IMR-90 (cell line): ENCODE data around the gene ATP10A. TPM values are rescaled to one million over a fixed set of nuclear protein-coding genes. Genes with fewer than 3 reads are reported as not detected.
A peak's percentile ranks its signal among the peaks of the same experiment; 100 is the strongest.

ENCODE experiments used
- ATAC-seq: fragments of 200-7000 bp; cut with Tn5 transposase; 2 replicates; pipeline ENCODE4 v1.9.1; 2020; ENCODE audit warnings: low read depth, mild to moderate bottlenecking, moderate library complexity
- BruUV-seq: library from RNA; stranded (reverse); fragments of 400-500 nt; replicated peaks from 2 replicates; lab custom pipeline; 2021; lab: Mats Ljungman, UMichigan
- CTCF ChIA-PET: fragments of 300-600 bp; formaldehyde crosslinking; extraction: SDS; loops from one replicate; lab custom pipeline; 2021; ENCODE audit warnings: antibody characterized with exemption; lab: Yijun Ruan, JAX
- POLR2A ChIA-PET: fragments of 300-600 bp; sonication (Branson Sonifier 250); formaldehyde crosslinking; loops from one replicate; lab custom pipeline; 2022; ENCODE audit warnings: antibody characterized with exemption; ENCODE audit not compliant: unreplicated experiment; lab: Charles Lee
- DNase-seq: peaks from one replicate; pipeline ENCODE4 v3.0.0; 2013
- H2AFZ ChIP-seq: replicated peaks from 2 replicates; pipeline ENCODE3; 2013; ENCODE audit warnings: low read length, mild to moderate bottlenecking; ENCODE audit not compliant: poor library complexity
- H2AK5ac ChIP-seq: 2 replicates; pipeline ENCODE4 v1.6.1; 2013; ENCODE audit warnings: low read depth, low read length, inconsistent platforms
- H2AK9ac ChIP-seq: replicated peaks from 2 replicates; pipeline ENCODE3; 2013; ENCODE audit warnings: mild to moderate bottlenecking, low read depth, low read length, moderate library complexity; ENCODE audit not compliant: poor library complexity
- H2BK120ac ChIP-seq: 2 replicates; pipeline ENCODE4 v1.6.1; 2013; ENCODE audit warnings: low read depth, low read length, inconsistent platforms
- H2BK15ac ChIP-seq: 3 replicates; pipeline ENCODE4 v1.6.1; 2013; ENCODE audit warnings: low read depth, low read length, inconsistent platforms
- H2BK20ac ChIP-seq: 2 replicates; pipeline ENCODE4 v1.6.1; 2013; ENCODE audit warnings: low read depth, mild to moderate bottlenecking, inconsistent platforms, low read length, moderate library complexity
- H2BK5ac ChIP-seq: 2 replicates; pipeline ENCODE4 v1.6.1; 2013; ENCODE audit warnings: mild to moderate bottlenecking, low read depth, low read length, inconsistent platforms; ENCODE audit not compliant: poor library complexity, severe bottlenecking
- H3K14ac ChIP-seq: replicated peaks from 2 replicates; pipeline ENCODE4 v1.6.1; 2013; ENCODE audit warnings: low read depth, low read length, inconsistent platforms
- H3K18ac ChIP-seq: 2 replicates; pipeline ENCODE4 v1.6.1; 2013; ENCODE audit warnings: low read depth, low read length, control low read depth
- H3K23ac ChIP-seq: 2 replicates; pipeline ENCODE4 v1.6.1; 2013; ENCODE audit warnings: low read depth, low read length, inconsistent platforms
- H3K27ac ChIP-seq: 2 replicates; pipeline ENCODE4 v1.5.1; 2013; ENCODE audit warnings: mild to moderate bottlenecking, control low read depth, low read length; ENCODE audit not compliant: insufficient read depth
- H3K27me3 ChIP-seq: 2 replicates; pipeline ENCODE4 v1.6.1; 2013; ENCODE audit warnings: low read length; ENCODE audit not compliant: control insufficient read depth, insufficient read depth
- H3K36me3 ChIP-seq: 2 replicates; pipeline ENCODE4 v1.6.1; 2013; ENCODE audit warnings: low read length, mixed read lengths; ENCODE audit not compliant: control insufficient read depth, insufficient read depth
- H3K4ac ChIP-seq: 2 replicates; pipeline ENCODE4 v1.6.1; 2013; ENCODE audit warnings: low read depth, low read length, inconsistent platforms
- H3K4me1 ChIP-seq: 2 replicates; pipeline ENCODE4 v1.6.1; 2013; ENCODE audit warnings: low read length, mixed read lengths; ENCODE audit not compliant: control insufficient read depth, insufficient read depth
- H3K4me2 ChIP-seq: 2 replicates; pipeline ENCODE4 v1.6.1; 2013; ENCODE audit warnings: low read depth, mild to moderate bottlenecking, control low read depth, low read length, moderate library complexity
- H3K4me3 ChIP-seq: 2 replicates; pipeline ENCODE4 v1.5.1; 2013; ENCODE audit warnings: low read depth, mild to moderate bottlenecking, control low read depth, low read length, moderate library complexity; ENCODE audit not compliant: insufficient read depth
- H3K56ac ChIP-seq: 2 replicates; pipeline ENCODE4 v1.6.1; 2013; ENCODE audit warnings: low read length, inconsistent platforms; ENCODE audit not compliant: insufficient read depth; ENCODE audit errors: extremely low read depth
- H3K79me1 ChIP-seq, 2 experiments: 2 replicates each; pipeline ENCODE4 v1.6.1; 2013; ENCODE audit warnings: low read length in 2 of 2, inconsistent platforms in 1 of 2, low read depth in 1 of 2
- H3K9ac ChIP-seq: 2 replicates; pipeline ENCODE4 v1.6.1; 2013; ENCODE audit warnings: low read depth, low read length, control low read depth
- H3K9me1 ChIP-seq: 2 replicates; pipeline ENCODE4 v1.6.1; 2013; ENCODE audit warnings: low read length, inconsistent platforms; ENCODE audit not compliant: insufficient read depth
- H3K9me3 ChIP-seq: 2 replicates; pipeline ENCODE4 v1.6.1; 2013; ENCODE audit warnings: low read length; ENCODE audit not compliant: control insufficient read depth, insufficient read depth
- H4K20me1 ChIP-seq: 2 replicates; pipeline ENCODE4 v1.6.1; 2013; ENCODE audit warnings: low read length, inconsistent platforms; ENCODE audit not compliant: insufficient read depth
- H4K5ac ChIP-seq: 2 replicates; pipeline ENCODE4 v1.6.1; 2013; ENCODE audit warnings: mild to moderate bottlenecking, low read depth, low read length, control low read depth
- H4K8ac ChIP-seq, 2 experiments: 2 replicates each; pipeline ENCODE4 v1.6.1; 2013; ENCODE audit warnings: low read depth in 2 of 2, low read length in 2 of 2, control low read depth in 1 of 2, inconsistent platforms in 1 of 2
- H4K91ac ChIP-seq: 2 replicates; pipeline ENCODE4 v1.6.1; 2013; ENCODE audit warnings: low read depth, low read length, inconsistent platforms; ENCODE audit not compliant: insufficient read depth
- BHLHE40 ChIP-seq: fragments of 150-350 bp; IDR thresholded peaks from 2 replicates; pipeline ENCODE4 v1.6.1; 2016; ENCODE audit warnings: mild to moderate bottlenecking, low read depth, low read length
- CEBPB ChIP-seq: IDR thresholded peaks from 2 replicates; pipeline ENCODE4 v1.6.1; 2012; ENCODE audit warnings: low read depth, low read length, improper control_type of control experiment
- MAFK ChIP-seq: IDR thresholded peaks from 2 replicates; pipeline ENCODE4 v1.6.1; 2012; ENCODE audit warnings: low read depth, low read length, improper control_type of control experiment
- MAZ ChIP-seq: IDR thresholded peaks from 2 replicates; pipeline ENCODE4 v1.6.1; 2012; ENCODE audit warnings: low read depth, mild to moderate bottlenecking, low read length, improper control_type of control experiment, moderate library complexity, borderline replicate concordance
- NFE2L2 ChIP-seq: fragments of 150-350 bp; IDR thresholded peaks from 2 replicates; pipeline ENCODE4 v1.6.1; 2016; ENCODE audit warnings: low read depth, mild to moderate bottlenecking, low read length
- SMC3 ChIP-seq: fragments of 150-350 bp; IDR thresholded peaks from 2 replicates; pipeline ENCODE4 v1.6.1; 2016; ENCODE audit warnings: low read depth, mild to moderate bottlenecking, antibody characterized with exemption, low read length, moderate library complexity
- WGBS, 2 experiments: methylation state at CpG; one replicate each; pipeline versions ENCODE4 v1.1.5 to v1.1.7; 2013; ENCODE audit warnings: missing lambda C conversion rate in 2 of 2; ENCODE audit not compliant: insufficient read length in 1 of 2; ENCODE audit errors: extremely low coverage in 2 of 2; 5-methylcytosine and 5-hydroxymethylcytosine counted together
- dilution Hi-C: fragments of 300-500 bp; cut with HindIII; formaldehyde crosslinking; loops from one replicate; pipeline ENCODE4 v1.14.3; 2018; ENCODE audit warnings: low sequenced_read_pairs; ENCODE audit not compliant: unreplicated experiment
- in situ Hi-C: fragments of 300-500 bp; cut with MboI; formaldehyde crosslinking; loops from 3 replicates; pipeline ENCODE4 v1.14.3; 2019; ENCODE audit warnings: low sequenced_read_pairs, inconsistent platforms, mixed read lengths
- intact Hi-C: fragments of 100-400 bp; cut with micrococcal nuclease; formaldehyde crosslinking; loops from 2 replicates; pipeline ENCODE4 v1.10.0; 2022
- polyA plus RNA-seq, 3 experiments: library from polyadenylated mRNA; depleted of rRNA; stranded (reverse); fragments of >200 nt; gene quantifications; 2 replicates each; pipeline ENCODE4 v1.2.3, GENCODE V29; 2012; ENCODE audit warnings: low replicate concordance in 1 of 3
- total RNA-seq: library from RNA; depleted of rRNA; stranded (reverse); fragments of >200 nt; gene quantifications from 2 replicates; pipeline ENCODE4 v1.2.3, GENCODE V29; 2012
- TF ChIP-seq, protein P1 (sequence below): conservative IDR thresholded peaks from 2 replicates; pipeline ENCODE4 v1.5.1; 2012; ENCODE audit warnings: mild to moderate bottlenecking, low read depth, low read length, improper control_type of control experiment

ATP10A gene
- total and polyA plus RNA-seq, 2 of the 4 experiments (the other 2 are of a cell fraction) = 13.8 to 16.0 TPM

DNA sequence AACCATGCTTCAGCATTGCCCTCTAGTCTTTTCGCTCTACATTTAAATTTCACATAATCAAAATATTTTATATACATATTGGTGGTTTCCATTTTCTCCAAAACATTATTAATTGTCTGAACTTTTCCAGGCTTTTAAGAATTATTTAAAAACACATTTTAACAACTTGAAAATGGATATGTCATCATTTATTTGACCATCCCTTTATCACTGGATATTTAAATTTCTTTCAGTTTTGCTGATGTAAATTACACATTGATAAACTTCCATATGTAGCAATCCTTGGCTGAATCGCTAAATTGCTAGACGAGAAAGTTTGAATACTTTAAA is 146.0 kb downstream of the ATP10A start:
- no peak overlapping the region for H2AK5ac ChIP-seq
- no peak overlapping the region for H4K8ac ChIP-seq
- no peak overlapping the region for H2BK15ac ChIP-seq
- BruUV-seq = no TSS peak
- no peak overlapping the region for H3K23ac ChIP-seq
- no peaks in the 10 kb centered on the region; a peak in 1 of 4 replicates for H3K79me1 ChIP-seq
- no peak overlapping the region for H3K18ac ChIP-seq
- ChIA-PET POLR2A (no interaction called here), CTCF (no interaction called here)
- no peak overlapping the region for H2BK20ac ChIP-seq
- H3K9me1 ChIP-seq = peaks cover 7% of the 10 kb centered on the region; the same call in 1 of the 2 replicates
- H4K91ac ChIP-seq = no peak overlapping the region
- TF ChIP-seq BHLHE40 (no peak), MAFK (peak; percentile 67), SMC3 (no peak), CEBPB (peak; percentile 38; the same call in 1 of the 2 replicates), MAZ (no peak), NFE2L2 (no peak)
- TF ChIP-seq, protein P1, sequence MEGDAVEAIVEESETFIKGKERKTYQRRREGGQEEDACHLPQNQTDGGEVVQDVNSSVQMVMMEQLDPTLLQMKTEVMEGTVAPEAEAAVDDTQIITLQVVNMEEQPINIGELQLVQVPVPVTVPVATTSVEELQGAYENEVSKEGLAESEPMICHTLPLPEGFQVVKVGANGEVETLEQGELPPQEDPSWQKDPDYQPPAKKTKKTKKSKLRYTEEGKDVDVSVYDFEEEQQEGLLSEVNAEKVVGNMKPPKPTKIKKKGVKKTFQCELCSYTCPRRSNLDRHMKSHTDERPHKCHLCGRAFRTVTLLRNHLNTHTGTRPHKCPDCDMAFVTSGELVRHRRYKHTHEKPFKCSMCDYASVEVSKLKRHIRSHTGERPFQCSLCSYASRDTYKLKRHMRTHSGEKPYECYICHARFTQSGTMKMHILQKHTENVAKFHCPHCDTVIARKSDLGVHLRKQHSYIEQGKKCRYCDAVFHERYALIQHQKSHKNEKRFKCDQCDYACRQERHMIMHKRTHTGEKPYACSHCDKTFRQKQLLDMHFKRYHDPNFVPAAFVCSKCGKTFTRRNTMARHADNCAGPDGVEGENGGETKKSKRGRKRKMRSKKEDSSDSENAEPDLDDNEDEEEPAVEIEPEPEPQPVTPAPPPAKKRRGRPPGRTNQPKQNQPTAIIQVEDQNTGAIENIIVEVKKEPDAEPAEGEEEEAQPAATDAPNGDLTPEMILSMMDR = no peak
- no peaks in the 10 kb centered on the region for H3K27me3 ChIP-seq
- H3K9me3 ChIP-seq = no peaks in the 10 kb centered on the region
- ATAC-seq = no peak
- dilution Hi-C loops = no loop called here
- in situ Hi-C loops = loop anchor here (25.0 kb wide), 1 partner anchor 545 kb away; no protein-coding TSS in a partner anchor
- H4K20me1 ChIP-seq = no peaks in the 10 kb centered on the region
- H4K5ac ChIP-seq = no peak overlapping the region
- no peak overlapping the region for H2BK5ac ChIP-seq
- no peak overlapping the region for H3K56ac ChIP-seq
- H2AFZ ChIP-seq = no peak overlapping the region
- no peak overlapping the region for H2AK9ac ChIP-seq
- intact Hi-C loops = no loop called here
- no peak overlapping the region for H3K4ac ChIP-seq
- no peak overlapping the region for H3K4me2 ChIP-seq
- DNase-seq = no peak
- no peak overlapping the region for H3K27ac ChIP-seq
- WGBS, 2 experiments = no CpG with 5 or more reads among the region's 3 CpGs
- H2BK120ac ChIP-seq = no peak overlapping the region
- no peak overlapping the region for H3K4me3 ChIP-seq
- H3K14ac ChIP-seq = no peak overlapping the region
- H3K36me3 ChIP-seq = peaks cover 6% of the 10 kb centered on the region; the same call in 1 of the 2 replicates
- H3K4me1 ChIP-seq = peaks cover 5% of the 10 kb centered on the region
- H3K9ac ChIP-seq = no peak overlapping the region
